ENCODE measurements around the gene KCNE3.
"Not testable (repeated sequence)": the region's sequence is repeated elsewhere in the genome, so short reads cannot be mapped to it uniquely, and the experiment has no call there.

KCNE3 gene

DNA sequence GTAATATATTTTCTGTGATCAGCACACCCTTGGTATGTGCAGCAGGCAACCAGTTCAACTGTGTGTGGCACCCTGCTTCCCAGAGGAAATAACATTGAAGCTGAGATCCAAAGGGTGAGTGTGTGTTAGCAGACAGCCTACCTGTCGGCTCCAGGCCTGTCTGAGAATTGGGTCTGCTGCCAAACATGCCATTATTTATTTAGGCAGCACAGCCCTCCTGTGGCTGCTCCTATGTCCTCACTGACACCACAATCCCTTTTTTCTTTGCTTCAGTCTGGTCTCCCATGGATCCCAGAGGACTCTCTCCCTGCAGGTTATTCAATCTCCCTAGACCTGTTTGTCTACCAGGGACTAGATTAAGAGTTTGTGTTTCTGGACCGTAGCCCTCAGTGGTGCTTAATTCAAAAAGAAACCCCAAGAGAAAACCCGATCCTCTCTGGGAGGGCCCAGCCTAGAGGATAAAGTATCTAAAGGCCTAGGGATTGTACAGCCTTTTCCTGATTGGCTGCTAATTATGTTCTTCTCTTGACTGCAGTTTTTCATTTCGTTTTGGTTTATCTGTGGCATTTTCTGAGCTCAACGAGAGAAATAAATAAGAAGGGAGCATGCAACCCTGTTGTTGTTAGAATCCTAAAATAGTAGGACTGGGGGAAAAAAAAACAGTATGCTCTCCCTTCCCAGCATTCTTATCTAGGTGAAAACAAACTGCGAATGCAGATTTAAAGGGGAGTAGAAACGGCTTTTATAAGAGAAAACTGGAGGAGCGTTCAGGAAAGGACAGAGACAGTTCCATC, 24.1 kb downstream of the KCNE3 start:
- DNase-seq (ENCODE audit: low spot score): no peak

DNA sequence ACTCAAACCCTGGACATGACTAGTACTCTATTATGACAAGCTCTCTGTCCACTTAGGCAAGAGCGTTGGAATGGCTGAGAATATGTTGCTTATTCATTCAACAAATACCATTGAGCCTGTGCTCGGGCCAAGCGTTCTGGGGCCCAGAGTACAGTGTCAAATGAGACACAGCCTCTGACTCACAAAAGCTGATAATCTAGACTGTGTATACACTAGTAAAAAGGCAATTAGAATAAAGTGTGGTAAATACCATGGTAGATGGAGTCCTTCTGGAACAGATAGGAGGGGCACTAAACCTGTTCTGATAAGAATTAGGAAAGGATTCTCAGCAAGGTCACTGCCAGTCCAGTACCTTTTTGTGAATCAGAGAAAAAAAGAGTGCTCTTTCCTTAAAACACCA, 24.7 kb downstream of the KCNE3 start:
- no peak for DNase-seq (ENCODE audit: low spot score)

DNA sequence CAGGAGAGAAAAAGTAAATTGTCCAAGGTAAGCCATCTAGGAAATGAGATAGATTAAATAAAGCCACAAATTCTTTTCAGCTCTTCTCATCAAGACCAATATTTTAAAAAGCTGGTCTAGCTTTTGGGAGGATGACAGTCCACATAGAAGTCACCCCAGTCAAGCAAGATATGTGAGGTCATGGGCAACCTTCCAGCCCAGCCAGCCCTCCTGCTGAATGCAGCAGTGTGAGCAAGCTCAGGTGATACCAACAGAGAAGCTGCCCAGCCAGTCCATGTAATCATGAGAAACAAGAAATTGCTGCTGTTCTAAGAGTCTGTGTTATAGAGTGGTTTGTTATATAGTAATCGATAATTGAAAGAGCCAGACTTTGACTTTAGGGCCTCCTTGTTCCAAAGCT, 28.7 kb downstream of the KCNE3 start:
- DNase-seq (ENCODE audit: low spot score): no peak

- no peak for DNase-seq (ENCODE audit: low spot score)
These were observed 29.8 kb downstream of the KCNE3 start for GRCh38 chr11:74437441-74438042.

GRCh38 chr11:74434528-74434927, 32.8 kb downstream of the KCNE3 start:
- no peak for DNase-seq (ENCODE audit: low spot score)

DNA sequence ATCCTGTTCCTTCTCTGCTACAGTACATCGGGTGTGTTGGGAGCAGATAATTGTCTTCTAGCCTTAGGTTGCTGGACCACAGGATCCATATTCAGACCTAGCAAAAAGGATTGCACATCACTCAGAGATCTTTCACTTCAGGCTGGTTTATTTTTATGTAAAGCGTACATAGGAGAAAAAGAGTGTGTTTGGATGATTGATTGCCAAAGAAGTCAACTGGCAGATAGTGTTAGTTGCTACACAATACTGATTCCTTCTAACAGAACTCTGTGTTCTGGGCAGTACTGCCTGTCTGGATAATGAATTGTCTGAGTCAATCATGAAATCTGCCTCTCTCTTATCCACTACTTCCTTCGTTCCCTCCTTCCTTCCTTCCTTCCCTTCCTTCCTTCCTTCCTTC, 38.1 kb downstream of the KCNE3 start:
- no peak for DNase-seq (ENCODE audit: low spot score)

- no peak for DNase-seq (ENCODE audit: low spot score)
These were observed 39.9 kb downstream of the KCNE3 start for GRCh38 chr11:74427384-74427886.

GRCh38 chr11:74425100-74425499, 42.2 kb downstream of the KCNE3 start:
- DNase-seq (ENCODE audit: low spot score): no peak

DNA sequence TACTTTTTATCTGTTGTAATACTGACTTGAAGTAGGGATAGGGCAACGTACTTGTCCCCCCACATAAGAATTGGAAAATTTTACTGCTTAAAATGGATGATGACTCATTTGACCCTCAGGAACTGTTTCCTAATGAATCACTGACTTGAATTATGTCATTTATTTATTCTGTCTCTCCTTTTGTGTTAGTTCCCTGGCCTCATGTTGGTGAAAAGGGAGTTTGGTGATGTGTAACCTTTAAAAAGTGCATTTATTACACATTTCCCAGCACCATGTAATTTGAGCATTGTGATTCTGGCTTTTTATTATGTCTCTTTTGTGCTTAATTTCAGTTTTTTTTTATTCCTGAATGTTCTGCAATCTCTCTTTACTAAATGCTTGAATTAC, 48.8 kb downstream of the KCNE3 start:
- peak; percentile 44 for DNase-seq (ENCODE audit: low spot score)

DNA sequence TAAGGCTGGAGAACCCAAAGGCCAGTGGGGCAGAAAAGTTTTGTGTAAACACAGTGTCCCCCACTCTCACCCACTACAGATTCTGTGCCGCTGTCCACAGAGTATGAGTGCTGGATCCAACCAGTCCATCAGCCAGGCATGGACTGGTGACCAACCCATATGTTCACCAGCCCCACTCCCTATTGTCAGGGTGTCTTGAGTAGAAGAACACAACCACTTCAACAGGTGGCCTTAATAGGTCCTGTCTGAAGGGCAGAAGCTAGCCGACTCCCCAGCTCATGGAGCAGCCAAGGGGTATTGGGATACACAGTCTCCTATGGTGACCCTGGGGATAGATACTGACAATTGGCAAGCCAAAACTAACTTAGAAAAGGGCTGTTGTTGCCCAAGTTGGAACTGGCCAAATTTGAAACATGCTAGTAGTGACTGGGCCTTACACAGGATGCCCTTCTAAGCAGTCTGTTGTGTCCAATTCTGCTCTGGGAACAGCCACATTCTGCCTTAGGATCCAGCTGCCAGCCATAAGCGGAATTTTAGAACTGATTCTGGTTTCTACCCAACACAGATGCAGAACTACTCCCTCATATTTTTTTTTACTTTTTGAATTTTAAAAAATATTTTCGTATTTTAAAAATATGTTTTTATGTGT, 49.4 kb downstream of the KCNE3 start:
- no peak for DNase-seq (ENCODE audit: low spot score)

GRCh38 chr11:74417379-74417804, 50.0 kb downstream of the KCNE3 start:
- no peak for DNase-seq (ENCODE audit: low spot score)

GRCh38 chr11:74416974-74417373, 50.4 kb downstream of the KCNE3 start:
- DNase-seq (ENCODE audit: low spot score): not testable (repeated sequence)

DNA sequence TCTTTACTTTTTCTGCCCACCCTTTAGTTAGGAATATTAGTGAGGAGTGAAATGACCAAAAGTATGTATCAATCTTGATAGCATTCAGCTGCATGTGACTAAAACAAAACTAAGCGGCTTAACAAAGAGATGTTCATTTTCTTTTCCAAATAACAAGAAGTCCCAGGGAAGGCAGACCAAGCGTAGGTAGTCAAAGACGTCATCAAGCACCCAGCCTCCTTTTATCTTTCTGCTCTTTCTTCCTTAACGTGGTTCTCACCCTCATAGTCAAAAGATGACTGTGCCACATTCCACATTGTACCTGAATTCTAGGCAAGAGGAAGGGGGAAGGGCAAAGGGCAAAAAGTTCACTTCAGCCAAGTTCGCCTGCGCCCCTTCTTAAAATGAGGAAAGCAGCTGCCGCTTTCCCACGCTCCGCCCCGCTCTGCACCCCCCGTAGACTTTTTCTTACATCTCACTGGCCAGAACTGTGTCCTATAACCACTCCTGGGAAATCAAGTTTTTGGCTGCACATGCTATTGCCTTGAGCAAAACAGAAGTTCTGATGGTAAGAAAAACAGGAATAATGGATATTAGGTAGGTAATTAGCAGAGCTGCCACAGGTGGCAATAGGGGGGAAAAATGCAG, 54.5 kb downstream of the KCNE3 start:
- DNase-seq (ENCODE audit: low spot score): no peak

DNA sequence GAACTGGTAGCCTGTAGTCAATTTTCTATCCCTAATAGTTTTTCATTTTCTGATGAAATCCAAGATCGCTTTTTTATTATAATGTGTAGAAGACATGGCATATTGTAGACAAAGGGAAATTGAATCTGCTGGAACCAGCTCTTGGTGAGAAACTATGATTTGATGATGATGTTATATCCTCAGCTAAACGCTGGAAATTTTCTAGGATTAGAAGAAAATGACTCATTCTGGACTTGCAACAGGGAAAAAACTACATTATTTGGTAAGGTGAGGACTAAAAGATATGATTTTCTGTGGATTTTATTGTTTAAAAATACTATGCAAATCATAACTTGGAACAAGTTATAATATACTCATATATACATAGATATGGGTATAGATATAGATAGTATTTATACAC, 55.0 kb downstream of the KCNE3 start:
- DNase-seq (ENCODE audit: low spot score): no peak

DNA sequence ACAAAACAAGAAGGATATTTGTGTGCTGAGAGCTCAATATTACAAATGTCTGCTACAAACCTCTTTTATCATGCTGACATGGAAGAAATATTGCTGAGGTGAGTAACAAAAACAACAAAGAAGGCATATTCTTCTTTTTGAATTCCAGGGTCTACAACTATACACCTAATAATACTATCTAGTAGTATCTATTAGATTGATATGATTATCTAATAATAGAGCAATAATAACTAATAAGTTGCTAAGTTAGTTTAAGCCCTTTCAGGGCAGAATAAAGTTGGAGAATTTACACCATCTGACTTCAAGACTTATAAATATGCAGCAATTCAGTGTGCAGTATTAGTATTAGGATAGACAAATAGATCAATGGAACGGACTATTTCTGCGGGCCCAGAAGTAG, 57.7 kb downstream of the KCNE3 start:
- no peak for DNase-seq (ENCODE audit: low spot score)

All from hepatic stellate cell (primary cell).